Thyroid gland (tissue), 4 donors: ENCODE data around the gene CD3D.

Experiments
- CTCF ChIP-seq, 6 experiments: fragments of 200-600 bp in 3 of 6; fragments of 450-650 bp in 3 of 6; sonication (generic) in 3 of 6; IDR thresholded peaks; one replicate each; pipeline ENCODE4 v1.5.1; 2016 to 2019; ENCODE audit warnings: antibody characterized with exemption in 6 of 6, mild to moderate bottlenecking in 2 of 6, inconsistent platforms in 1 of 6, moderate library complexity in 1 of 6
- POLR2A ChIP-seq, 2 donors: fragments of 450-650 bp; IDR thresholded peaks; one replicate each; pipeline ENCODE4 v1.6.1; 2017; ENCODE audit warnings: antibody characterized with exemption in 2 of 2, mild to moderate bottlenecking in 2 of 2, moderate library complexity in 1 of 2

- TF ChIP-seq POLR2A (IDR thresholded peaks at IDR 0.05) = no peak
- TF ChIP-seq CTCF (IDR thresholded peaks at IDR 0.05) = no peak
These were observed 22.6 kb upstream of the CD3D start for GRCh38 chr11:118364956-118365615.
